Measurements from ENCODE around the gene EID3. TPM values are rescaled to one million over a fixed set of nuclear protein-coding genes. Genes with fewer than 3 reads are reported as not detected.

Gene EID3
- total and polyA plus RNA-seq, 2 of the 8 experiments (the other 6 are each of a cell fraction or from before 2014, with no cell fraction given) = 1.2 to 2.8 TPM

GRCh38 chr12:104290320-104290719 is 13.2 kb upstream of the EID3 start:
- Histone ChIP-seq H3K23me2 (ENCODE audit: low read depth, low read length) (peaks cover 3% of the 10 kb centered on the region), H3K23ac (ENCODE audit: insufficient read length) (no peak overlapping the region), H3K4ac (replicated peaks; ENCODE audit: insufficient read length, low read depth, low read length) (no peak overlapping the region), H3K9me3 (ENCODE audit: insufficient read depth in 2 of 2, low read depth in 1 of 2, low read length in 1 of 2) (no peaks in the 10 kb centered on the region), H2AFZ (ENCODE audit: low read length) (no peak overlapping the region), H3K4me1 (replicated peaks in 1 of 4; ENCODE audit: control insufficient read depth in 3 of 4, insufficient read depth in 4 of 4, low read length in 3 of 4) (peaks cover 4 to 17% (median 5%) of the 10 kb centered on the region in 4 experiments), H2AK5ac (ENCODE audit: low read depth, low read length) (no peak overlapping the region), H2BK12ac (ENCODE audit: low read depth, low read length) (no peak overlapping the region), H3K79me1 (ENCODE audit: low read depth, low read length) (no peaks in the 10 kb centered on the region), H4K20me1 (replicated peaks in 1 of 2; ENCODE audit: control insufficient read depth in 1 of 2, insufficient read depth in 2 of 2, low read length in 2 of 2) (peaks cover 6 to 8% of the 10 kb centered on the region in 2 experiments), H3K14ac (ENCODE audit: insufficient read length) (no peak overlapping the region), H2BK20ac (ENCODE audit: low read length) (no peak overlapping the region), H3K18ac (ENCODE audit: extremely low read depth, low read length) (no peak overlapping the region), H3K56ac (replicated peaks; ENCODE audit: insufficient read length, low read depth, low read length) (no peak overlapping the region), H2BK5ac (ENCODE audit: low read depth, low read length) (no peak overlapping the region), H3K36me3 (ENCODE audit: control insufficient read depth in 2 of 4, insufficient read depth in 4 of 4, low read length in 3 of 4) (peaks cover 4 to 24% (median 7%) of the 10 kb centered on the region in 4 experiments; a peak in 6 of 8 replicates), H3K79me2 (ENCODE audit: control insufficient read depth in 1 of 2, insufficient read depth in 2 of 2, low read length in 2 of 2) (peaks cover 8 to 71% of the 10 kb centered on the region in 2 experiments), H4K8ac (ENCODE audit: extremely low read depth, insufficient read depth, low read length) (no peak overlapping the region), H2BK15ac (ENCODE audit: low read length) (no peak overlapping the region), H3K4me2 (ENCODE audit: insufficient read depth in 1 of 2, low read depth in 2 of 2, low read length in 2 of 2) (peak overlapping the region in 1 of 2 experiments; percentile 87; a peak in 1 of 4 replicates), H3K27ac (ENCODE audit: low read depth, low read length) (no peak overlapping the region), H3K4me3 (ENCODE audit: extremely low read depth in 1 of 4, insufficient read depth in 2 of 4, low read depth in 3 of 4, low read length in 4 of 4) (no peak overlapping the region), H4K91ac (replicated peaks; ENCODE audit: insufficient read length, low read length) (no peak overlapping the region), H2BK120ac (replicated peaks; ENCODE audit: low read depth, low read length) (no peak overlapping the region), H3K27me3 (replicated peaks in 1 of 4; ENCODE audit: control insufficient read depth in 3 of 4, extremely low read depth in 1 of 4, insufficient read depth in 3 of 4, low read length in 3 of 4) (no peaks in the 10 kb centered on the region), H4K5ac (ENCODE audit: insufficient read length, low read depth, low read length) (no peak overlapping the region), H3K9ac (replicated peaks in 1 of 4; ENCODE audit: extremely low read depth in 1 of 4, low read depth in 3 of 4, low read length in 3 of 4) (no peak overlapping the region)
- DNase-seq (ENCODE audit: low read depth in 1 of 2, low spot score in 2 of 2) (no peak), FAIRE-seq (no peak)
- ChIA-PET POLR2A (ENCODE audit: partially characterized antibody) (interaction anchor here (0.6 to 4.3 kb wide), 4 partner anchors 9 to 235 kb away, joined by 3 to 37 read pairs (median 6); no protein-coding TSS in a partner anchor), CTCF (ENCODE audit: partially characterized antibody) (interaction anchor here (0.6 to 9.9 kb wide), 4 partner anchors 58 to 409 kb away, joined by 3 to 75 read pairs (median 12); partner anchors contain the start of gene TXNRD1)
- 86% methylated on average over 8 of the region's 8 CpGs; no CpG with 5 or more reads in 1 of the 2 experiments for WGBS, 2 experiments (ENCODE audit: extremely low coverage in 1 of 2, insufficient coverage in 1 of 2, insufficient read length in 1 of 2, insufficient replicate concordance in 2 of 2, low coverage in 1 of 2, low lambda C conversion rate in 2 of 2, missing lambda C conversion rate in 1 of 2)
- TF ChIP-seq TCF12 (IDR thresholded peaks at IDR 0.05; ENCODE audit: low read depth, low read length) = no peak
- no peak for TF ChIP-seq YY1 (IDR thresholded peaks at IDR 0.05; ENCODE audit: low read depth, low read length)
- no peak for TF ChIP-seq EP300 (IDR thresholded peaks at IDR 0.05; ENCODE audit: borderline replicate concordance in 1 of 2, low read depth in 2 of 2, low read length in 2 of 2)
- TF ChIP-seq RBBP5 (IDR thresholded peaks at IDR 0.05; ENCODE audit: borderline replicate concordance, low read depth, low read length) = no peak
- TF ChIP-seq RNF2 (IDR thresholded peaks at IDR 0.05; ENCODE audit: borderline replicate concordance, low read depth, low read length, missing control alignments, poor library complexity, severe bottlenecking) = no peak
- no peak for TF ChIP-seq TAF1 (IDR thresholded peaks at IDR 0.05; ENCODE audit: low read depth, low read length)
- no peak for TF ChIP-seq E2F6 (IDR thresholded peaks at IDR 0.05)
- TF ChIP-seq USF2 (IDR thresholded peaks at IDR 0.05; ENCODE audit: low read length) = no peak
- no peak for TF ChIP-seq SIRT6 (IDR thresholded peaks at IDR 0.05; ENCODE audit: low read length)
- TF ChIP-seq POU5F1 (IDR thresholded peaks at IDR 0.05; ENCODE audit: low read depth, low read length) = no peak
- no peak for TF ChIP-seq CHD2 (IDR thresholded peaks at IDR 0.05; ENCODE audit: low read length)
- no peak for TF ChIP-seq NRF1 (IDR thresholded peaks at IDR 0.05; ENCODE audit: low read depth, low read length)
